Mesendoderm (in vitro differentiated cells): ENCODE data around the gene NIPBL.
A peak's percentile ranks its signal among the peaks of the same experiment; 100 is the strongest.

Experiments used
- DNase-seq: peaks from one replicate; pipeline ENCODE4 v3.0.0; 2013
- H2AK5ac ChIP-seq: 2 replicates; pipeline ENCODE4 v1.6.1; 2013; ENCODE audit warnings: low read length, inconsistent platforms
- H2BK120ac ChIP-seq: 2 replicates; pipeline ENCODE4 v1.6.1; 2013; ENCODE audit warnings: low read depth, mild to moderate bottlenecking, low read length, moderate library complexity, mixed read lengths
- H2BK15ac ChIP-seq: replicated peaks from 2 replicates; pipeline ENCODE4 v1.6.1; 2013; ENCODE audit warnings: low read depth, mild to moderate bottlenecking, moderate library complexity
- H2BK5ac ChIP-seq: 2 replicates; pipeline ENCODE4 v1.6.1; 2013; ENCODE audit warnings: low read length, inconsistent platforms
- H3K18ac ChIP-seq: 2 replicates; pipeline ENCODE4 v1.6.1; 2013; ENCODE audit warnings: mild to moderate bottlenecking, low read length, mixed read lengths
- H3K23ac ChIP-seq: one replicate; pipeline ENCODE4 v1.6.1; 2013; ENCODE audit warnings: low read length
- H3K27ac ChIP-seq: 2 replicates; pipeline ENCODE4 v1.5.1; 2013; ENCODE audit warnings: low read depth, mild to moderate bottlenecking, inconsistent platforms, low read length, moderate library complexity
- H3K27me3 ChIP-seq: 2 replicates; pipeline ENCODE4 v1.6.1; 2013; ENCODE audit warnings: low read length, control low read depth, mild to moderate bottlenecking, inconsistent platforms; ENCODE audit not compliant: insufficient read depth, poor library complexity
- H3K36me3 ChIP-seq: 2 replicates; pipeline ENCODE4 v1.6.1; 2013; ENCODE audit warnings: low read length, inconsistent platforms; ENCODE audit not compliant: control insufficient read depth, insufficient read depth
- H3K4ac ChIP-seq: one replicate; pipeline ENCODE4 v1.6.1; 2013; ENCODE audit warnings: low read depth, mild to moderate bottlenecking, low read length, moderate library complexity
- H3K4me1 ChIP-seq: 2 replicates; pipeline ENCODE4 v1.6.1; 2013; ENCODE audit warnings: low read depth, low read length, inconsistent platforms; ENCODE audit not compliant: control insufficient read depth
- H3K4me2 ChIP-seq: 2 replicates; pipeline ENCODE4 v1.6.1; 2013; ENCODE audit warnings: low read length
- H3K4me3 ChIP-seq: 2 replicates; pipeline ENCODE4 v1.5.1; 2013; ENCODE audit warnings: mild to moderate bottlenecking, low read length
- H3K56ac ChIP-seq: one replicate; pipeline ENCODE4 v1.6.1; 2013; ENCODE audit warnings: low read length
- H3K79me1 ChIP-seq: 2 replicates; pipeline ENCODE4 v1.6.1; 2013; ENCODE audit warnings: low read length, inconsistent platforms
- H3K79me2 ChIP-seq: 2 replicates; pipeline ENCODE4 v1.6.1; 2013; ENCODE audit warnings: mild to moderate bottlenecking, low read length; ENCODE audit not compliant: control insufficient read depth, insufficient read depth
- H3K9ac ChIP-seq: 2 replicates; pipeline ENCODE4 v1.6.1; 2013; ENCODE audit warnings: low read length, inconsistent platforms
- H4K5ac ChIP-seq: one replicate; pipeline ENCODE4 v1.6.1; 2013; ENCODE audit warnings: low read length
- H4K8ac ChIP-seq: one replicate; pipeline ENCODE4 v1.6.1; 2013; ENCODE audit warnings: low read depth, mild to moderate bottlenecking, control low read depth, low read length, moderate library complexity
- WGBS: extraction: QIAGEN DNeasy Blood & Tissue Kit; methylation state at CpG from one replicate; pipeline ENCODE4 v1.1.7; 2013; ENCODE audit warnings: low lambda C conversion rate, missing lambda C conversion rate; ENCODE audit not compliant: insufficient coverage; ENCODE audit errors: extremely low coverage; 5-methylcytosine and 5-hydroxymethylcytosine counted together

NIPBL gene

GRCh38 chr5:37054391-37054790, 177.8 kb downstream of the NIPBL start:
- Histone ChIP-seq H3K4me2 (no peak overlapping the region), H3K27ac (no peak overlapping the region), H3K9ac (no peak overlapping the region)

GRCh38 chr5:37055383-37055990, 178.9 kb downstream of the NIPBL start:
- Histone ChIP-seq H3K23ac (no peak overlapping the region), H3K79me1 (no peaks in the 10 kb centered on the region), H4K5ac (no peak overlapping the region), H4K8ac (no peak overlapping the region), H3K4ac (no peak overlapping the region), H2BK15ac (no peak overlapping the region), H2BK5ac (no peak overlapping the region), H3K4me1 (no peaks in the 10 kb centered on the region), H3K27ac (no peak overlapping the region), H3K4me3 (no peak overlapping the region), H3K36me3 (no peaks in the 10 kb centered on the region), H3K4me2 (no peak overlapping the region), H3K79me2 (no peaks in the 10 kb centered on the region), H3K56ac (no peak overlapping the region), H3K27me3 (no peaks in the 10 kb centered on the region), H3K18ac (no peak overlapping the region), H2BK120ac (no peak overlapping the region), H3K9ac (no peak overlapping the region), H2AK5ac (no peak overlapping the region)
- DNase-seq: no peak
- no CpG with 5 or more reads among the region's 1 CpG for WGBS

More at GRCh38 chr5:37054391-37054790, 177.8 kb downstream of the NIPBL start:
- H3K79me1 ChIP-seq: no peaks in the 10 kb centered on the region
- H3K4ac ChIP-seq: no peak overlapping the region
- H3K56ac ChIP-seq: no peak overlapping the region
- no peak overlapping the region for H3K4me3 ChIP-seq
- no peak overlapping the region for H3K18ac ChIP-seq
- no peak overlapping the region for H2BK5ac ChIP-seq
- no peak overlapping the region for H4K5ac ChIP-seq
- no peak overlapping the region for H4K8ac ChIP-seq
- H2BK15ac ChIP-seq: no peak overlapping the region
- WGBS: no CpG with 5 or more reads among the region's 2 CpGs
- H3K23ac ChIP-seq: no peak overlapping the region
- DNase-seq: no peak
- no peak overlapping the region for H2BK120ac ChIP-seq
- H2AK5ac ChIP-seq: no peak overlapping the region
- no peaks in the 10 kb centered on the region for H3K79me2 ChIP-seq
- no peaks in the 10 kb centered on the region for H3K27me3 ChIP-seq
- H3K4me1 ChIP-seq: no peaks in the 10 kb centered on the region
- no peaks in the 10 kb centered on the region for H3K36me3 ChIP-seq

DNA sequence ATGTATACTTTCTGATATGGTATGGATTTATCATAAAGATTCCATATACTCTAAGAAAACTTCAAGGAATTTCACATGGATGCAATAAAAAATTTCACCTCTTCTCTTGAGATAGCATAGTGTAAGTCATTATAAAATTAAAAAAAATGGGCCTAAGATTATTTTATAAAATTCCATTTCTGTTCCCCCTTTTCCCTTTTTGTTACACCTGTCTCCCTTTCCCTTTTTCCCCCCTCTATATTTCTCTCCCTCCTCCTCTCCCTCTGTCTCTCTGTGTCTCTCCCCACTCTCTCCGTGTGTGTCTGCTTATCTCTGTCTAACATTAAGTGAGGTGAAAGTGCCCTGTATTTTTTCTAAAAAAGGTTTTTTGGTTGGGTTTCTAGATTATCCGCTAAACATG, 180.2 kb downstream of the NIPBL start:
- Histone ChIP-seq H3K23ac (no peak overlapping the region), H3K9ac (no peak overlapping the region), H2AK5ac (no peak overlapping the region), H3K27ac (no peak overlapping the region), H3K4me1 (no peaks in the 10 kb centered on the region), H2BK120ac (no peak overlapping the region), H3K36me3 (no peaks in the 10 kb centered on the region), H3K56ac (no peak overlapping the region), H3K18ac (no peak overlapping the region), H3K79me1 (no peaks in the 10 kb centered on the region), H4K8ac (no peak overlapping the region), H3K4ac (no peak overlapping the region), H2BK5ac (no peak overlapping the region), H3K27me3 (no peaks in the 10 kb centered on the region), H3K4me2 (no peak overlapping the region), H3K79me2 (no peaks in the 10 kb centered on the region), H4K5ac (no peak overlapping the region), H2BK15ac (no peak overlapping the region), H3K4me3 (no peak overlapping the region)
- DNase-seq: no peak
- no CpG with 5 or more reads among the region's 2 CpGs for WGBS

- Histone ChIP-seq H2BK5ac (no peak overlapping the region), H4K5ac (no peak overlapping the region), H3K27ac (no peak overlapping the region), H3K79me1 (no peaks in the 10 kb centered on the region), H3K4me1 (no peaks in the 10 kb centered on the region), H3K56ac (no peak overlapping the region), H2AK5ac (no peak overlapping the region), H2BK120ac (no peak overlapping the region), H3K79me2 (no peaks in the 10 kb centered on the region), H3K27me3 (no peaks in the 10 kb centered on the region), H3K4me2 (no peak overlapping the region), H3K4ac (no peak overlapping the region), H2BK15ac (no peak overlapping the region), H3K9ac (no peak overlapping the region), H3K36me3 (peaks cover 3% of the 10 kb centered on the region), H3K4me3 (no peak overlapping the region), H4K8ac (no peak overlapping the region), H3K23ac (no peak overlapping the region), H3K18ac (no peak overlapping the region)
- no CpG with 5 or more reads among the region's 1 CpG for WGBS
- DNase-seq: no peak
Observed at GRCh38 chr5:37060030-37060429, 183.5 kb downstream of the NIPBL start.

DNA sequence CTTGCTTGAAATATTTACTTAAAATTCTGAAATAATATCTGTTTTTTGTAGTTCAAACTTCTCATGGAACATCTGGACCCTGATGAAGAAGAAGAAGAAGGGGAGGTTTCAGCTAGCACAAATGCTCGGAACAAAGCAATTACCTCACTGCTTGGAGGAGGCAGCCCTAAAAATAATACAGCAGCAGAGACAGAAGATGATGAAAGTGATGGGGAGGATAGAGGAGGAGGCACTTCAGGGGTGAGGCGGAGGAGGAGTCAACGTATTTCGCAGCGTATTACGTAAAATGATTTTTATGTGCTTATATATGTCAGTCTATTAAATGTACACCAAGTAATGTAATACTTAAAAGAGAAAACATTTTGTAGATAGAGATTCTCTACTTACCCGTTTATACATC, 187.2 kb downstream of the NIPBL start:
- no peak overlapping the region for H2BK5ac ChIP-seq
- no peaks in the 10 kb centered on the region for H3K27me3 ChIP-seq
- H4K5ac ChIP-seq: no peak overlapping the region
- no peak overlapping the region for H3K27ac ChIP-seq
- no peak overlapping the region for H2AK5ac ChIP-seq
- DNase-seq: no peak
- WGBS: no CpG with 5 or more reads among the region's 7 CpGs
- no peak overlapping the region for H2BK120ac ChIP-seq
- no peaks in the 10 kb centered on the region for H3K79me2 ChIP-seq
- peak overlapping the region; percentile 34 for H3K56ac ChIP-seq
- H3K18ac ChIP-seq: no peak overlapping the region
- H4K8ac ChIP-seq: no peak overlapping the region
- H3K4me1 ChIP-seq: no peaks in the 10 kb centered on the region
- no peaks in the 10 kb centered on the region for H3K79me1 ChIP-seq
- no peak overlapping the region for H3K23ac ChIP-seq
- no peak overlapping the region for H3K4me2 ChIP-seq
- no peak overlapping the region for H3K4ac ChIP-seq
- H2BK15ac ChIP-seq: no peak overlapping the region
- H3K9ac ChIP-seq: no peak overlapping the region
- peaks cover 3% of the 10 kb centered on the region for H3K36me3 ChIP-seq
- H3K4me3 ChIP-seq: no peak overlapping the region

DNA sequence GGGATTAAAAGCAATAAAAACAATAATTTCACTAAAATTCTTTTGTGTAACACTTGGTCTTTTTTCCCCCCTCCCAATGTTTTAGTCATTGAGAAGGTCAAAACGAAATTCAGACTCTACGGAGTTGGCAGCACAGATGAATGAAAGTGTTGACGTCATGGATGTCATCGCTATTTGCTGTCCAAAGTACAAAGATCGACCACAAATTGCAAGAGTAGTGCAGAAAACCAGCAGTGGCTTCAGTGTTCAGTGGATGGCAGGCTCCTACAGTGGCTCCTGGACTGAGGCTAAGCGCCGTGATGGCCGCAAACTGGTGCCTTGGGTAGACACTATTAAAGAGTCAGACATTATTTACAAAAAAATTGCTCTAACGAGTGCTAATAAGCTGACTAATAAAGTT, 187.9 kb downstream of the NIPBL start:
- H2BK5ac ChIP-seq: no peak overlapping the region
- no peak overlapping the region for H4K5ac ChIP-seq
- no peaks in the 10 kb centered on the region for H3K79me1 ChIP-seq
- H3K27ac ChIP-seq: no peak overlapping the region
- no peaks in the 10 kb centered on the region for H3K79me2 ChIP-seq
- H2BK120ac ChIP-seq: no peak overlapping the region
- H3K27me3 ChIP-seq: no peaks in the 10 kb centered on the region
- H3K4ac ChIP-seq: no peak overlapping the region
- no peak overlapping the region for H4K8ac ChIP-seq
- no peaks in the 10 kb centered on the region for H3K4me1 ChIP-seq
- peaks cover 3% of the 10 kb centered on the region for H3K36me3 ChIP-seq
- H3K56ac ChIP-seq: no peak overlapping the region
- no peak overlapping the region for H3K23ac ChIP-seq
- no peak overlapping the region for H3K4me2 ChIP-seq
- H3K9ac ChIP-seq: no peak overlapping the region
- no peak overlapping the region for H3K18ac ChIP-seq
- no CpG with 5 or more reads among the region's 9 CpGs for WGBS
- no peak overlapping the region for H2AK5ac ChIP-seq
- no peak overlapping the region for H2BK15ac ChIP-seq
- no peak for DNase-seq
- no peak overlapping the region for H3K4me3 ChIP-seq
